ACC112 (cell line): Measurements from ENCODE around the gene LDHAL6B.

ENCODE experiments used
- H2AFZ ChIP-seq: fragments of 200-600 bp; sonication (generic); one replicate; pipeline ENCODE4 v1.6.0; 2017; ENCODE audit warnings: antibody characterized with exemption, low read length; ENCODE audit not compliant: unreplicated experiment
- H3K27ac ChIP-seq: fragments of 200-600 bp; sonication (generic); 2 replicates; pipeline ENCODE4 v1.5.1; 2014; ENCODE audit warnings: low read depth, mild to moderate bottlenecking, antibody characterized with exemption, low read length, moderate library complexity
- H3K27me3 ChIP-seq: fragments of 200-600 bp; sonication (generic); 2 replicates; pipeline ENCODE4 v1.6.1; 2014; ENCODE audit warnings: mild to moderate bottlenecking, antibody characterized with exemption, low read length, moderate library complexity, mixed read lengths; ENCODE audit not compliant: insufficient read depth
- H3K36me3 ChIP-seq: fragments of 200-600 bp; sonication (generic); 2 replicates; pipeline ENCODE4 v1.6.1; 2016; ENCODE audit warnings: mild to moderate bottlenecking, antibody characterized with exemption, low read length, moderate library complexity, mixed read lengths; ENCODE audit not compliant: insufficient read depth
- H3K4me1 ChIP-seq: fragments of 200-600 bp; sonication (generic); one replicate; pipeline ENCODE4 v1.6.1; 2016; ENCODE audit warnings: low read length, mixed read lengths; ENCODE audit not compliant: insufficient read depth, unreplicated experiment, control insufficient read depth
- H3K4me3 ChIP-seq: fragments of 200-600 bp; sonication (generic); 2 replicates; pipeline ENCODE4 v1.5.1; 2014; ENCODE audit warnings: mild to moderate bottlenecking, low read depth, low read length
- H3K79me2 ChIP-seq: fragments of 200-600 bp; sonication (generic); one replicate; pipeline ENCODE4 v1.6.0; 2016; ENCODE audit warnings: low read length; ENCODE audit not compliant: control insufficient read depth, unreplicated experiment, insufficient read depth

The LDHAL6B gene

DNA sequence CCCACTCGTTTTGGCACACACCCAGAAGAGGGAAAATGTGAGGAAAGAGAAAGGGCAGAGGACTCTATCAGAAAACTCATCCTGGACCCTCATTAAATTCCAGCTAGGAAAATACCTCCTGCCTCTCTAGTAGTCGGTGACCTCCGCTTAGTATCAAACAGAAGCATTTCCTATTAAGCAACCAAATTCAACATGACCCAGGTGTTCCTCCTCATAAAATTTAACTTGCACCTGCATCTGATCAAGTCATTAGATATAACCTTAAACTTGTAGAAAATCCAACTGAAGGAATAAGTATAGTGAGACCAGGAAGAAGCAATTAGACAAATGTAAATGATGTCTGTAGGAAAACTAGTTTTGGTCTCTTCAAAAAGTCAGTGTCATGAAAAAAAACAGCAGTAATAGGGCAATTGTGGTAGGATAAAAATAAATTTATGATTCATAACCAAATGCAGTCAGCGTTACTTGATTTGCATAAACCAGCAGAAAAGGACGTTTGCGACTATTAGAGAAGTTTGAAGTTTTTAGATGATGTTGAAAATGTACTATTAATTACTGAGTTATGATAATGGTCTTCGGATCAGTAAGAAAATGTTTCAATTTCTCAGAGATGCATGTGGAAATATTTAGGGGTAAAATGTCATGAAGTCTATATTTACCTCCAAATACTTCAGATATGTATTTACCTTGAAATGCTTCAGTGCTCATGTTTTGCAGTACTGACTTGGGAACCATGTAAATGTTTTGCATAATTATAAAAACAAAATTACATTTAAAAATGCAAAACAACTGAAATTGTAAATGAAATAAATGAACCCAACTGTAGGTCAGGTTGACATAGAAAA lies 44.6 kb downstream of the LDHAL6B start:
- Histone ChIP-seq H2AFZ (no peak overlapping the region), H3K27me3 (no peaks in the 10 kb centered on the region), H3K36me3 (peaks cover 8% of the 10 kb centered on the region), H3K4me3 (no peak overlapping the region), H3K4me1 (no peaks in the 10 kb centered on the region), H3K79me2 (no peaks in the 10 kb centered on the region), H3K27ac (no peak overlapping the region)

DNA sequence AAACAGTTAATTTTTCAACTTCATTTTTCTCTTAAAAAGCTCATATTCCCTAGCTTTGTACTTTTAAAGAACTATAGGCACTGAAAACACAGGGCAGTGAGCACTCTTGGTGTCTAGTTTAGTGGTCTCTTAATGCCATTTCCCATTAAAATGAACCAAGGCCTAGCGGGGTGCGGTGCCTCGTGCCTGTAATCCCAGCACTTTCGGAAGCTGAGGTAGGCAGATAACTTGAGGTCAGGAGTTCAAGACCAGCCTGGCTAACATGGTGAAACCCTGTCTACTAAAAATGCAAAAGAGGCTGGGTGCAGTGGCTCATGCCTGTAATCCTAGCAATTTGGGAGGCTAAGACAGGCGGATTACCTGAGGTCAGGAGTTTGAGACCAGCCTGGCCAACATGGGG lies 45.5 kb downstream of the LDHAL6B start:
- Histone ChIP-seq H3K27ac (no peak overlapping the region), H3K4me3 (no peak overlapping the region), H3K36me3 (peaks cover 8% of the 10 kb centered on the region), H3K4me1 (no peaks in the 10 kb centered on the region), H3K79me2 (no peaks in the 10 kb centered on the region), H2AFZ (no peak overlapping the region), H3K27me3 (no peaks in the 10 kb centered on the region)

DNA sequence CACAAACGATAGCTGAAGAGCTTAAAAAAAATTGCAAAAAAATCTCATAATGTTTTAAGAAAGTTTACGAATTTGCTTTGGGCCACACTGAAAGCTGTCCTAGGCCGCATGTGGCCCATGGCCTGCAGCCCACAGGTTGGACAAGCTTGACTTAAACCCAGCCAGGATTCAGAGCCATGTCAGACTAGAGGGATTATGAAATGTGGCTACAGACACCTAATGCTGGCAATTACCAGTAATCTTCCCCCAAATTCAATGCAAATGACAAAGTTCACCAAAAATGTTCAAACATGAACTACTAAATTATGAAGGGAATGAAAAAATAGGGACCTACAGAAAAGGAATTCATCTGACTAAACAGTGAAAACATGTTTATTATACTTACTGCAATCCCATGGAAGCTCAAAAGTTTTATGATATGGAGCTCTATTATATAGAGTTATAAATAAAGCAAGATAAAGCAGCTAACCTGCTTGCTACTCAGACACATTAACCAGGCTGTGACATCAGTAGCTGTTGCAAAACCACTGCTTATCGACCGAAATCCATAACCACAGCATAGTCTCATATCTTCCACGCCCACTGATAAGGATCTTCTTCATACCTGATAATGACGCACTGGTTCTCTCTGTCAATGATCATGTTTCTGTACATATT lies 49.2 kb downstream of the LDHAL6B start:
- Histone ChIP-seq H3K4me3 (no peak overlapping the region), H3K27me3 (no peaks in the 10 kb centered on the region), H3K27ac (no peak overlapping the region), H3K36me3 (peaks cover 5% of the 10 kb centered on the region), H2AFZ (no peak overlapping the region), H3K4me1 (no peaks in the 10 kb centered on the region), H3K79me2 (no peaks in the 10 kb centered on the region)

DNA sequence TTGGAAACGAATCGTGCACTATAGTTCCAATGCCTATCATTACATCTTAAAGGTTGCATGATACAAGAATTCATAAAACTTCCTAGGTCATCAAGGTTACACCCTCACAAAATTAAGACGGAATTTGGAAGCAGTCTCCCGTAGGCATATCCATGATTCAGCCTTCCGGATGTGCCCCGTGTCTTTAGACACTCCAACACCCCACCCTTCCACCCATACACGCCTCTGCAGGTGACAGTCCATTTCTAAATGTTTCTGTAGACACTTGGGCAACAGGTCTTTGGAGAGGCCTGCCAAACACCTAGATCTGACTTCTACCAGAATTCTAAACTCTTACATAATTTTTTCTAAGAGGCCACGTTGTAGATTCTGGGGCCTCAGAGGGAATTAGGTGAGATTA lies 49.8 kb downstream of the LDHAL6B start:
- H2AFZ ChIP-seq, result no peak overlapping the region
- H3K36me3 ChIP-seq, result peaks cover 5% of the 10 kb centered on the region

DNA sequence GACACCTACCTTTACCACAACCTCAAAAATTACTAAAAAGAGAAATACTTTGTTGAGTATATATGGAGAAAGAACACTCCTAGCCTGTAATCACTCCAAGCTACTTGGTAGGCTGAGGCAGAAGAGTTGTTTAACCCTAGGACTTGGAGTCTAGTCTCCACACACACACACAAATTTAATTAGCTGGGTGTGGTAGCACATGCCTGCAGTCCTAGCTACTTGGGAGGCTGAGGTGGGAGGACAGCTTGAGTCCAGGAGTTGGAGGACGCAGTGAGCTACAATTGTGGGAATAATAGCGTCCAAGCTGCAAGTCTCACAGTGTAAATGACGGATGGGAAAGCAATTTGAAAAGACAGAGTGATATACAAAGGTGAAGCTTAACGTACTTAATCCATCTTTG lies 50.5 kb downstream of the LDHAL6B start:
- Histone ChIP-seq H3K36me3 (peaks cover 5% of the 10 kb centered on the region), H3K27me3 (no peaks in the 10 kb centered on the region), H3K4me3 (no peak overlapping the region), H3K27ac (no peak overlapping the region), H3K79me2 (no peaks in the 10 kb centered on the region), H3K4me1 (no peaks in the 10 kb centered on the region), H2AFZ (no peak overlapping the region)

More for the DNA sequence above, 49.8 kb downstream of the LDHAL6B start:
- no peak overlapping the region for H3K27ac ChIP-seq
- H3K4me1 ChIP-seq, result no peaks in the 10 kb centered on the region
- no peak overlapping the region for H3K4me3 ChIP-seq
- H3K27me3 ChIP-seq, result no peaks in the 10 kb centered on the region
- no peaks in the 10 kb centered on the region for H3K79me2 ChIP-seq
